Urinary bladder (tissue), 4 donors: ENCODE data around the gene CAPN10. TPM values are rescaled to one million over a fixed set of nuclear protein-coding genes. Genes with fewer than 3 reads are reported as not detected.

Source experiments
- DNase-seq: peaks from one replicate; pipeline ENCODE4 v3.0.0-alpha.2; 2015; ENCODE audit errors: extremely low spot score
- H3K27ac ChIP-seq: one replicate; pipeline ENCODE4 v1.5.1; 2013; ENCODE audit warnings: low read depth, mild to moderate bottlenecking, moderate library complexity
- H3K36me3 ChIP-seq: one replicate; pipeline ENCODE4 v1.6.1; 2013; ENCODE audit warnings: mild to moderate bottlenecking, moderate library complexity; ENCODE audit not compliant: insufficient read depth
- H3K4me1 ChIP-seq: one replicate; pipeline ENCODE4 v1.6.1; 2013; ENCODE audit warnings: mild to moderate bottlenecking, moderate library complexity; ENCODE audit not compliant: insufficient read depth
- H3K4me3 ChIP-seq: one replicate; pipeline ENCODE4 v1.5.1; 2013; ENCODE audit warnings: low read depth, low read length
- WGBS: extraction: QIAGEN DNeasy Blood & Tissue Kit; methylation state at CpG from one replicate; pipeline ENCODE4 v1.1.7; 2013; 5-methylcytosine and 5-hydroxymethylcytosine counted together
- polyA plus RNA-seq: library from polyadenylated mRNA; stranded (reverse); fragments of 200-250 nt; gene quantifications from one replicate; pipeline ENCODE4 v1.2.3, GENCODE V29; 2013
- total RNA-seq: library from RNA; depleted of rRNA; stranded (reverse); fragments of >200 nt; gene quantifications from one replicate; pipeline ENCODE4 v1.2.3, GENCODE V29; 2014
- donor health status: healthy with polysubstance abuse.
- donor health status: healthy.

The CAPN10 gene
- total and polyA plus RNA-seq, 2 donors: 13.6 to 23.3 TPM

- DNase-seq: no peak
- 51% methylated on average over 20 of the region's 20 CpGs for WGBS
- H3K36me3 ChIP-seq: no peaks in the 10 kb centered on the region
- no peaks in the 10 kb centered on the region for H3K4me1 ChIP-seq
- H3K27ac ChIP-seq: no peak overlapping the region
- no peak overlapping the region for H3K4me3 ChIP-seq
Measured at GRCh38 chr2:240628808-240629618, 42.5 kb downstream of the CAPN10 start.

DNA sequence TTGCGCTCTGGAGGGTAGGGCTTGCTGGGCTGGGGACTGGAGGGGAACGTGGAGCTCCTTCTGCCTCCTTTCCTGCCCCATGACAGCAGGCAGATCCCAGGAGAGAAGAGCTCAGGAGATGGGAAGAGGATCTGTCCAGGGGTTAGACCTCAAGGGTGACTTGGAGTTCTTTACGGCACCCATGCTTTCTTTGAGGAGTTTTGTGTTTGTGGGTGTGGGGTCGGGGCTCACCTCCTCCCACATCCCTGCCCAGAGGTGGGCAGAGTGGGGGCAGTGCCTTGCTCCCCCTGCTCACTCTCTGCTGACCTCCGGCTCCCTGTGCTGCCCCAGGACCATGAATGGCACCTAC lies 43.1 kb downstream of the CAPN10 start:
- DNase-seq: no peak
- 79% methylated on average over 5 of the region's 5 CpGs for WGBS
- Histone ChIP-seq H3K27ac (no peak overlapping the region), H3K4me3 (no peak overlapping the region), H3K36me3 (no peaks in the 10 kb centered on the region), H3K4me1 (no peaks in the 10 kb centered on the region)

DNA sequence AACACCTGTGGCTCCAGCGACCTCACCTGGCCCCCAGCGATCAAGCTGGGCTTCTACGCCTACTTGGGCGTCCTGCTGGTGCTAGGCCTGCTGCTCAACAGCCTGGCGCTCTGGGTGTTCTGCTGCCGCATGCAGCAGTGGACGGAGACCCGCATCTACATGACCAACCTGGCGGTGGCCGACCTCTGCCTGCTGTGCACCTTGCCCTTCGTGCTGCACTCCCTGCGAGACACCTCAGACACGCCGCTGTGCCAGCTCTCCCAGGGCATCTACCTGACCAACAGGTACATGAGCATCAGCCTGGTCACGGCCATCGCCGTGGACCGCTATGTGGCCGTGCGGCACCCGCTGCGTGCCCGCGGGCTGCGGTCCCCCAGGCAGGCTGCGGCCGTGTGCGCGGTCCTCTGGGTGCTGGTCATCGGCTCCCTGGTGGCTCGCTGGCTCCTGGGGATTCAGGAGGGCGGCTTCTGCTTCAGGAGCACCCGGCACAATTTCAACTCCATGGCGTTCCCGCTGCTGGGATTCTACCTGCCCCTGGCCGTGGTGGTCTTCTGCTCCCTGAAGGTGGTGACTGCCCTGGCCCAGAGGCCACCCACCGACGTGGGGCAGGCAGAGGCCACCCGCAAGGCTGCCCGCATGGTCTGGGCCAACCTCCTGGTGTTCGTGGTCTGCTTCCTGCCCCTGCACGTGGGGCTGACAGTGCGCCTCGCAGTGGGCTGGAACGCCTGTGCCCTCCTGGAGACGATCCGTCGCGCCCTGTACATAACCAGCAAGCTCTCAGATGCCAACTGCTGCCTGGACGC lies 43.6 kb downstream of the CAPN10 start:
- H3K36me3 ChIP-seq: no peaks in the 10 kb centered on the region
- H3K4me1 ChIP-seq: no peaks in the 10 kb centered on the region
- WGBS: 92% methylated on average over 50 of the region's 50 CpGs
- H3K27ac ChIP-seq: no peak overlapping the region
- DNase-seq: no peak
- H3K4me3 ChIP-seq: no peak overlapping the region

DNA sequence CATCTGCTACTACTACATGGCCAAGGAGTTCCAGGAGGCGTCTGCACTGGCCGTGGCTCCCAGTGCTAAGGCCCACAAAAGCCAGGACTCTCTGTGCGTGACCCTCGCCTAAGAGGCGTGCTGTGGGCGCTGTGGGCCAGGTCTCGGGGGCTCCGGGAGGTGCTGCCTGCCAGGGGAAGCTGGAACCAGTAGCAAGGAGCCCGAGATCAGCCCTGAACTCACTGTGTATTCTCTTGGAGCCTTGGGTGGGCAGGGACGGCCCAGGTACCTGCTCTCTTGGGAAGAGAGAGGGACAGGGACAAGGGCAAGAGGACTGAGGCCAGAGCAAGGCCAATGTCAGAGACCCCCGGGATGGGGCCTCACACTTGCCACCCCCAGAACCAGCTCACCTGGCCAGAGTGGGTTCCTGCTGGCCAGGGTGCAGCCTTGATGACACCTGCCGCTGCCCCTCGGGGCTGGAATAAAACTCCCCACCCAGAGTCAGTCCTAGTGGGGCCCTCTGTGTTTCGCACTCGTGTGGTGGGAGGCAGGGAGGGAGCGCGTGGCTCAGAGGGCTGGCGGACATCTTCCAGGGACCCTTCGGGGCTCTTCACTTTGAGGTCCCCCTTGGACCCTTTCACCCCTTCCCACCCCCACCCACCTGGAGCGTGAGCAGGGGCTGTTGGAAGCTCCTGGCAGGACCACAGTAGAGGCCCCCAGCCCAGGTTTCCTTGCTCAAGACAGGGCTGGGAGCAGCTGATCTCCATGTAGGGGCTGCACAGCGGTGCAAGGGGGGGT lies 44.4 kb downstream of the CAPN10 start:
- DNase-seq: no peak
- no peak overlapping the region for H3K4me3 ChIP-seq
- no peaks in the 10 kb centered on the region for H3K36me3 ChIP-seq
- H3K4me1 ChIP-seq: no peaks in the 10 kb centered on the region
- no peak overlapping the region for H3K27ac ChIP-seq
- WGBS: 95% methylated on average over 21 of the region's 21 CpGs

- Histone ChIP-seq H3K36me3 (no peaks in the 10 kb centered on the region), H3K4me3 (no peak overlapping the region), H3K27ac (no peak overlapping the region), H3K4me1 (no peaks in the 10 kb centered on the region)
- no peak for DNase-seq
- 92% methylated on average over 11 of the region's 11 CpGs for WGBS
Measured at GRCh38 chr2:240631548-240632305, 45.2 kb downstream of the CAPN10 start.

DNA sequence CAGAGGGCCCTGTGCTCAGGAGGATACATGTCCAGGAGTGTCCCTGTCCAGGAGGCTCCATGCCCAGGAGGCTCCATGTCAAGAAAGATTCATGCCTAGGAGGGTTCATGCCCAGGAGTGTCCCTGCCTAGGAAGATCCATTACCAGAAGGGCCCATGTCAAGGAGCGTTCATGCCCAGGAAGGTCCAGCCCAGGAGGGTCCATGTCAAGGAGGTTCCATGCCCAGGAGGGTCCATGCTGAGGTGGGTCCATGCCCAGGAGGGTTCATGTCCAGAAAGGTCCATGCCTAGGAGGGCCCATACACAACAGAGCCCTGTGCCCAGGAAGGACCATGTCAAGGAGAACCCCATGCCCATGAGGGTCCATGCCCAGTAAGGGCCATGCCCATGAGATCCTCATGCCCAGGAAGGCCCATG lies 45.8 kb downstream of the CAPN10 start:
- DNase-seq: no peak

GRCh38 chr2:240635121-240635997 lies 48.8 kb downstream of the CAPN10 start:
- no peak overlapping the region for H3K4me3 ChIP-seq
- WGBS: 84% methylated on average over 6 of the region's 6 CpGs
- no peaks in the 10 kb centered on the region for H3K36me3 ChIP-seq
- DNase-seq: no peak
- H3K27ac ChIP-seq: no peak overlapping the region
- no peaks in the 10 kb centered on the region for H3K4me1 ChIP-seq

More for the DNA sequence above, 45.8 kb downstream of the CAPN10 start:
- WGBS: 98% methylated on average over 1 of the region's 1 CpG
- H3K36me3 ChIP-seq: no peaks in the 10 kb centered on the region
- no peak overlapping the region for H3K4me3 ChIP-seq
- H3K4me1 ChIP-seq: no peaks in the 10 kb centered on the region
- no peak overlapping the region for H3K27ac ChIP-seq

GRCh38 chr2:240635998-240636547 lies 49.5 kb downstream of the CAPN10 start:
- Histone ChIP-seq H3K27ac (no peak overlapping the region), H3K4me3 (no peak overlapping the region), H3K36me3 (no peaks in the 10 kb centered on the region), H3K4me1 (no peaks in the 10 kb centered on the region)
- DNase-seq: no peak
- WGBS: 78% methylated on average over 3 of the region's 3 CpGs

GRCh38 chr2:240636563-240637115 lies 50.1 kb downstream of the CAPN10 start:
- Histone ChIP-seq H3K27ac (no peak overlapping the region), H3K36me3 (no peaks in the 10 kb centered on the region), H3K4me1 (no peaks in the 10 kb centered on the region), H3K4me3 (no peak overlapping the region)
- WGBS: 79% methylated on average over 11 of the region's 11 CpGs
- no peak for DNase-seq

- DNase-seq: no peak
- Histone ChIP-seq H3K36me3 (no peaks in the 10 kb centered on the region), H3K4me1 (no peaks in the 10 kb centered on the region), H3K27ac (no peak overlapping the region), H3K4me3 (no peak overlapping the region)
- WGBS: 82% methylated on average over 17 of the region's 17 CpGs
Measured at GRCh38 chr2:240637116-240637900, 50.8 kb downstream of the CAPN10 start.

- DNase-seq: no peak
- no peak overlapping the region for H3K27ac ChIP-seq
- 72% methylated on average over 8 of the region's 8 CpGs for WGBS
- no peak overlapping the region for H3K4me3 ChIP-seq
- H3K4me1 ChIP-seq: no peaks in the 10 kb centered on the region
- no peaks in the 10 kb centered on the region for H3K36me3 ChIP-seq
Measured at GRCh38 chr2:240637901-240638345, 51.4 kb downstream of the CAPN10 start.
